Activated CD4-positive, alpha-beta memory T cell treated with anti-CD3 and anti-CD28 coated beads for 36 hours (primary cell): ENCODE data around the gene CUX1. TPM values are rescaled to one million over a fixed set of nuclear protein-coding genes. Genes with fewer than 3 reads are reported as not detected.

Experiments
- CTCF ChIA-PET: fragments of 350-600 bp; sonication (Branson Sonifier 250); formaldehyde crosslinking; loops from one replicate; lab custom pipeline; 2021; ENCODE audit warnings: antibody characterized with exemption, inconsistent platforms; lab: Charles Lee
- POLR2A ChIA-PET: fragments of 350-600 bp; sonication (Branson Sonifier 250); formaldehyde crosslinking; loops from one replicate; lab custom pipeline; 2021; ENCODE audit warnings: antibody characterized with exemption; lab: Charles Lee
- DNase-seq: peaks from one replicate; pipeline ENCODE4 v3.0.0-alpha.2; 2020
- H3K27ac Mint-ChIP-seq: one replicate; pipeline ENCODE4 v1.8.0; 2021; ENCODE audit warnings: mixed read lengths
- H3K27me3 Mint-ChIP-seq: one replicate; pipeline ENCODE4 v1.8.0; 2021; ENCODE audit warnings: mixed read lengths
- H3K36me3 Mint-ChIP-seq: one replicate; pipeline ENCODE4 v1.8.0; 2021; ENCODE audit warnings: mixed read lengths
- H3K4me1 Mint-ChIP-seq: one replicate; pipeline ENCODE4 v1.8.0; 2021; ENCODE audit warnings: low read depth, mixed read lengths
- H3K4me3 Mint-ChIP-seq: one replicate; pipeline ENCODE4 v1.8.0; 2021; ENCODE audit warnings: mild to moderate bottlenecking, mixed read lengths
- H3K9me3 Mint-ChIP-seq: one replicate; pipeline ENCODE4 v1.8.0; 2021; ENCODE audit warnings: mixed read lengths
- intact Hi-C: fragments of 100-400 bp; cut with micrococcal nuclease; formaldehyde crosslinking; loops from one replicate; pipeline ENCODE4 v1.15.1; 2023
- total RNA-seq, 2 experiments: library from RNA; stranded (reverse); gene quantifications; one replicate each; pipeline ENCODE4 v1.2.3, GENCODE V29; 2021

Gene CUX1
- total RNA-seq, 2 experiments from 2014 or later = 25.1 TPM

DNA sequence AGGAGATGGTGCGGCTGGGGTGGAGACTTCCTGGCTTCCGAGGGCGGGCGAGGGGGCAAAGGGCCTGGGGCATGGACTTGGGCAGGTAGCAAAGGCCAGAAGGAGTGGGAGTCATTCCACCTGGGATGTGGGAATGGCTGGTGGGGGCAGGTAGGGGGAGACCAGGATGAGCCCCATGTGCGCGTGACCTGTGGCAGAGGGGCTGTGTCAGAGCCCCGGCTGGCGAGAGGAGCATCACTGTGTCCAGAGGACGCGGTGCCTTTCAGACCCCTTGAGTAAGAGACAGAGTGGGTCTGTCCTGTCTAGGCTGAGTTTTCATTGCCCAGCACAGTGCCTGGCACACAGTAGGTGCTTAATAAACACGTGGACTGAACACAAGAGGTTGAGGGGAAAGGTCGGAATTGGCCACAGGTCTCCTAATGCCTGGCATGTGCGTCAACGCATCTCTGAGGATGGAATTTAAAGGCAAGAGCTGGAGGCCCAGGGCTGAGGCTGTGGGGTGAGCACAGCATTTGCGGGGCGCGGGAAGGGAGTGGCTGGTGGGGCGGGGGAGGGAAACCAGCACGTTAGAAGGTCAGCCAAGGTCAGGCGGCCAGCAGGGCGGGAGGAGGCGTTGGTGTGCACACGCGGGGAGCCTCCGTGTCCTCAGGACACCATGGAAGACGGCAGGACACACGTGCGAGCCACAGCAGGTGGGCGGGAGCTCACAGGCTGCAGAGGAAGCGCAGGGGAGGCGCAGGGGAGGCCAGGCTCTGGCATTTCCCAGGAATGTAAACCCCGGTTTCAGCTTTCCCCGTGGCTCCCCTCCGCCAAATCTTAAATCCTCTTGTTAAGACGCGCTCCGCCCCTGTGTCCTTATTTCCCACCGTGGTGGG is 51.8 kb downstream of the CUX1 start:
- no peaks in the 10 kb centered on the region for H3K27me3 Mint-ChIP-seq
- ChIA-PET POLR2A (no interaction called here), CTCF (no interaction called here)
- no peak overlapping the region for H3K27ac Mint-ChIP-seq
- H3K36me3 Mint-ChIP-seq = peaks cover 5% of the 10 kb centered on the region
- no peaks in the 10 kb centered on the region for H3K9me3 Mint-ChIP-seq
- H3K4me1 Mint-ChIP-seq = peaks cover 4% of the 10 kb centered on the region
- intact Hi-C loops = no loop called here
- no peak overlapping the region for H3K4me3 Mint-ChIP-seq
- no peak for DNase-seq

DNA sequence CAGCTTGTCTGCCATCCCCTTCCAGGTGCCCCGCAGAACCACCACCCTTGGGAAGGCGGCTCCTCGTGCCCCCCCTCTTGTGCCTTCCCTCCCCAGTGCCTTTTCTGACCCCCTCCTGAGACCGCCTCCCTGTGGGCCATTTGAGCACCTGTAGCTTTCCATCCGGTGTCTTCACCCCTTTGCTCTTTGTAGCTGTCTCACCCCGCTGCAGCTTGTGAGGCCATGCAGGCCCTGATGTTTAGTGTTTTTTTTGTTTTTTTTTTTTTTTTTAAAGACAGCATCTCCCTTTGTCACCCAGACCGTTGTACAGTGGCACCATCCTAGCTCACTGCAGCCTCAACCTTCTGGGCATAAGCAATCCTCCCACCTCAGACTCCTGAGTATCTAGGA is 52.5 kb downstream of the CUX1 start:
- Mint-ChIP-seq H3K4me1 (peaks cover 4% of the 10 kb centered on the region), H3K36me3 (peaks cover 5% of the 10 kb centered on the region), H3K27ac (no peak overlapping the region), H3K4me3 (no peak overlapping the region), H3K27me3 (no peaks in the 10 kb centered on the region), H3K9me3 (no peaks in the 10 kb centered on the region)
- CTCF ChIA-PET = no interaction called here
- POLR2A ChIA-PET = no interaction called here
- DNase-seq = no peak
- intact Hi-C loops = no loop called here

DNA sequence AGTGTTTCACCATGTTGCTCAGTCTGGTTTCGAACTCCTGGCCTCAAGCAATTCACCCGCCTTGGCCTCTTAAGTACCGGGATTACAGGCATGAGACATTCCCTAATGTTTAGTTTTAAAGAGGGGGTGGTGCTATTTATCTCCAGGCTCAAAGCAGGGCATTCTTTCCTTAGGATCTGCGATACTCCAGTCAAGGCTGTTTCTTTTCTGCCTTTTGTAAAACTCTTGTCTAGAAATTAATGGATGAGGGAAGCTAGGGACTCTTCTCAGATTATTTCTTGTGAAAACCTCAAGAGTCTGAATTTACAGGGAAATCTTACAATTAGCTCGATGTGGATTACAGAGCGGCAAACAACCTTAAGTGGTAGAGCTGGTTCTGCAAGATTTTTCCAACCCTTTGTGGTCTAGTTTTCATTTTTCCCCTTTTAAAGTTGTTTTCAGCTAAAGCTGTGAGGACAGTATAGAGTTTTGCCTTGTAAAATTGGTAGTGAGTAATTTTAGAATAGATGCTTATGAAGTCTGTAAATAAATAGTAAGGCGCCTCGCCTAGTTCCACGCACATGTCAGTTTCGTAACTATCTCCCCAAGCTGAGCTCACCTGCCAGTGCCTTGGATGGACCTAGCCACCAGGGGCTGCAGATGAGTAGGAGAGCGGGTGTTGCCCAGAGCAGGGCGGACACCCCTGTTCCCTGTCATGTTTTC is 53.1 kb downstream of the CUX1 start:
- Mint-ChIP-seq H3K27ac (no peak overlapping the region), H3K9me3 (no peaks in the 10 kb centered on the region), H3K36me3 (peaks cover under 1% of the 10 kb centered on the region), H3K4me1 (peaks cover 4% of the 10 kb centered on the region), H3K4me3 (no peak overlapping the region), H3K27me3 (no peaks in the 10 kb centered on the region)
- DNase-seq = no peak
- ChIA-PET POLR2A (no interaction called here), CTCF (no interaction called here)
- intact Hi-C loops = no loop called here

GRCh38 chr7:101871351-101871750 is 53.9 kb downstream of the CUX1 start:
- intact Hi-C loops = no loop called here
- no peak for DNase-seq
- H3K27ac Mint-ChIP-seq = no peak overlapping the region
- no peaks in the 10 kb centered on the region for H3K36me3 Mint-ChIP-seq
- H3K4me1 Mint-ChIP-seq = peaks cover 4% of the 10 kb centered on the region
- POLR2A ChIA-PET = no interaction called here
- H3K4me3 Mint-ChIP-seq = no peak overlapping the region
- no peaks in the 10 kb centered on the region for H3K9me3 Mint-ChIP-seq
- no peaks in the 10 kb centered on the region for H3K27me3 Mint-ChIP-seq
- CTCF ChIA-PET = no interaction called here

- CTCF ChIA-PET = no interaction called here
Measured at GRCh38 chr7:101874028-101874427, 56.6 kb downstream of the CUX1 start.

DNA sequence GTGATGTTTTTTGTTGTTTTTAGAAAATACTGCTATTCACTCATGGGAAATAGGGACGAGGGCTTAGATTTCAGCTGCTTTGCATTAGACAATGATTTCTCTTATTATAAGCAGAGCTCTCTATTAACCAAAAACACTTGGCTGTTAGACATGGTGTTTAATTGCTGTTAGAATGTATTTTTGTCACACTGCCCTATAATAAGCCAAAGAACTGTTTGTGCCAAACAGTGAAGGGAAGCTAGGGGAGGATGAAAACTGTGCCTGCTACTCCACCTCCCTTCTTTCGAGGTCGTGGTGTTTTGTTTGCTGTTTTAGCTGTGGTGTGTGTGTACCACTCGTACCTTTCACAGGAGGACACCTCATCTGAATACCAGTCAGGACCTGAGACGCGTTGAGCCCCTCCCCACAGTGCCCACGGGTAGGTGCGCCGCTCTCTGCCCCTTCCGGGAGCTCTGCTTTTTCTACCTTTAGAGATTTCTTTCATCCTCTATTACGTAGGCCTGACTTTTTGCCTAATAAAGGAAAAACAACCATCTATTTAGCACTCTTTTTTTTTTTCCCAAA is 57.9 kb downstream of the CUX1 start:
- no peaks in the 10 kb centered on the region for H3K9me3 Mint-ChIP-seq
- H3K4me1 Mint-ChIP-seq = peaks cover 4% of the 10 kb centered on the region
- no peaks in the 10 kb centered on the region for H3K36me3 Mint-ChIP-seq
- intact Hi-C loops = no loop called here
- CTCF ChIA-PET = no interaction called here
- H3K27me3 Mint-ChIP-seq = no peaks in the 10 kb centered on the region
- H3K27ac Mint-ChIP-seq = no peak overlapping the region
- POLR2A ChIA-PET = no interaction called here
- no peak for DNase-seq
- H3K4me3 Mint-ChIP-seq = no peak overlapping the region

More at GRCh38 chr7:101874028-101874427, 56.6 kb downstream of the CUX1 start:
- Mint-ChIP-seq H3K27me3 (no peaks in the 10 kb centered on the region), H3K4me3 (no peak overlapping the region), H3K9me3 (no peaks in the 10 kb centered on the region), H3K36me3 (no peaks in the 10 kb centered on the region), H3K27ac (no peak overlapping the region), H3K4me1 (peaks cover 2% of the 10 kb centered on the region)
- intact Hi-C loops = no loop called here
- DNase-seq = no peak
- POLR2A ChIA-PET = no interaction called here

GRCh38 chr7:101877882-101878591 is 60.6 kb downstream of the CUX1 start:
- CTCF ChIA-PET = no interaction called here
- Mint-ChIP-seq H3K4me1 (peaks cover 7% of the 10 kb centered on the region), H3K36me3 (no peaks in the 10 kb centered on the region), H3K27me3 (no peaks in the 10 kb centered on the region), H3K27ac (no peak overlapping the region), H3K9me3 (no peaks in the 10 kb centered on the region), H3K4me3 (no peak overlapping the region)
- POLR2A ChIA-PET = no interaction called here
- intact Hi-C loops = no loop called here
- no peak for DNase-seq

- no peak for DNase-seq
- H3K36me3 Mint-ChIP-seq = no peaks in the 10 kb centered on the region
- H3K27ac Mint-ChIP-seq = no peak overlapping the region
- no peak overlapping the region for H3K4me3 Mint-ChIP-seq
- no peaks in the 10 kb centered on the region for H3K27me3 Mint-ChIP-seq
- peaks cover 8% of the 10 kb centered on the region for H3K4me1 Mint-ChIP-seq
- intact Hi-C loops = no loop called here
- CTCF ChIA-PET = no interaction called here
- no peaks in the 10 kb centered on the region for H3K9me3 Mint-ChIP-seq
- POLR2A ChIA-PET = no interaction called here
Measured at GRCh38 chr7:101878938-101879337, 61.5 kb downstream of the CUX1 start.

DNA sequence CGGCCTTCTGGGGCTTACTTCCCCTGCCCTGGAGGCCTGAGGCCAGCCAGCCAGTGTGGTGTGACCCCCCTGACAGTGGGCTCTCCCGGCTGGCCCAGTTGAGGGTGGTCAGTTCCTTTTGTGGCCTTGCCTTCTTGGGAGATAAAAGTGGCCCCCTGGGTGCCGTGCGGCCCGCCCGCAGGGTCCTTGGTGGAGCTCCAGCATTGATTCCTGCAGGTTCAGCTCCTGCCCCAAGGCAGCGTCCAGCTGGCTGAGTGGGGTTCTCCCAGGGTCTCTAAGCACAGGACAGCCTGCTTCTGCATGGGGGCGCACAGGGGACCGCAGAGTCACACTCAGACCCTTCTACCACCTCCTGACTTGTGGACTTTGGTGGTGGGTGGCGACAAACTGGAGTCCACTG is 62.1 kb downstream of the CUX1 start:
- no peaks in the 10 kb centered on the region for H3K9me3 Mint-ChIP-seq
- ChIA-PET CTCF (interaction anchor here (0.6 to 1.0 kb wide), 2 partner anchors 23 to 196 kb away, joined by 3 read pairs; no protein-coding TSS in a partner anchor), POLR2A (no interaction called here)
- no peak for DNase-seq
- no peaks in the 10 kb centered on the region for H3K27me3 Mint-ChIP-seq
- H3K27ac Mint-ChIP-seq = no peak overlapping the region
- H3K4me1 Mint-ChIP-seq = peaks cover 13% of the 10 kb centered on the region
- intact Hi-C loops = no loop called here
- H3K36me3 Mint-ChIP-seq = no peaks in the 10 kb centered on the region
- H3K4me3 Mint-ChIP-seq = no peak overlapping the region

DNA sequence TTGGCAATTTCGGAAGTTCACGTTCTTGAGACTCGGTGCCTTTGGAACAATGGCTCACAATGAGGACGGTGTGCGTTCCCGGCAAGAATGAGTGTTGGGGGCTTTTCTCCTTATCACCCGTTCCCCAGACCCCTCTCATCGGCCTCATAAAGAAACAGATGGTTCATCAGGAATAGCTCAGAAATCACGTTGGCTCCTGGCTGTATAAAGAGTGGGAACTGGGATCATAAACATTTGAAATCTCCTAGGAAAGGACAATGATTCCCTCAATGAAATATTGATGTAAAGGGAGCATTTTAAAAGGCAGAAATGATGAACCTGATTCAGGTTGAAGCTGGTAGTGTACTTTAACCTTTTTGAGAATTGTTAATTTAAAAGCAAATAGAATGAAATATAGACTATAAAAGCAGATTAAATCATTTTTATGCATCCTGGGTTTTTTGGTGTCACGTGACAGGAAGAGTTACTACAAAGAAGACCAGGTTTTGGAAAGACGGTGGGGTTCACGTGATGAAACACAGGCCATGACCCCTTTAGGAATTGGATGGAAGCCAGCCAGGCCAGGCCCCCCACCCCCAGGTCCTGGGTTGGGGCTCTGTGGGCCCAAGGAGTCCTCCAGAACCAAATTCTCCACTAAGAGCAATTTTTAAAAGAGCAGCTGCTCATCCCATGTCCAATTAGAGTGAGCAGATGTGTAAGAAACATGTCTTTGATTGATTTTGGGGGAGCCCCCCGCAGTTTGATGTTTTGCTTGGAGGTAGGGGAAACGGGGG is 63.0 kb downstream of the CUX1 start:
- Mint-ChIP-seq H3K27me3 (no peaks in the 10 kb centered on the region), H3K9me3 (no peaks in the 10 kb centered on the region), H3K27ac (no peak overlapping the region), H3K4me1 (peaks cover 21% of the 10 kb centered on the region), H3K36me3 (no peaks in the 10 kb centered on the region), H3K4me3 (no peak overlapping the region)
- CTCF ChIA-PET = interaction anchor here (0.6 to 1.0 kb wide), 2 partner anchors 24 to 197 kb away, joined by 3 read pairs; no protein-coding TSS in a partner anchor
- POLR2A ChIA-PET = no interaction called here
- intact Hi-C loops = no loop called here
- no peak for DNase-seq

- intact Hi-C loops = no loop called here
- CTCF ChIA-PET = no interaction called here
- H3K4me3 Mint-ChIP-seq = no peak overlapping the region
- H3K27ac Mint-ChIP-seq = no peak overlapping the region
- no peaks in the 10 kb centered on the region for H3K9me3 Mint-ChIP-seq
- H3K4me1 Mint-ChIP-seq = peaks cover 26% of the 10 kb centered on the region
- H3K27me3 Mint-ChIP-seq = no peaks in the 10 kb centered on the region
- DNase-seq = no peak
- H3K36me3 Mint-ChIP-seq = no peaks in the 10 kb centered on the region
- POLR2A ChIA-PET = no interaction called here
Measured at GRCh38 chr7:101882005-101882421, 64.6 kb downstream of the CUX1 start.
